ENCODE measurements around the gene ADCY4. TPM values are rescaled to one million over a fixed set of nuclear protein-coding genes. Genes with fewer than 3 reads are reported as not detected.

Gene ADCY4
- total and polyA plus RNA-seq, 4 donors, result 3.5 to 16.0 (median 10.5) TPM

GRCh38 chr14:24342889-24343288, 8.0 kb upstream of the ADCY4 start:
- no peak overlapping the region for H3K4me3 ChIP-seq (ENCODE audit: low read depth, low read length)
- DNase-seq (ENCODE audit: low read depth in 4 of 6, low spot score in 6 of 6), result no peak
- 73% methylated on average over 2 of the region's 4 CpGs for WGBS (ENCODE audit: insufficient coverage)
- no peaks in the 10 kb centered on the region for H3K9me3 ChIP-seq (ENCODE audit: control insufficient read depth, insufficient read depth, low read length)
- H3K36me3 ChIP-seq (ENCODE audit: control insufficient read depth, insufficient read depth, low read length), result no peaks in the 10 kb centered on the region
- no peak overlapping the region for H3K27ac ChIP-seq (ENCODE audit: low read depth, low read length)
- H3K27me3 ChIP-seq (ENCODE audit: control insufficient read depth, insufficient read depth, low read length), result peaks cover 43% of the 10 kb centered on the region
- H3K4me1 ChIP-seq (ENCODE audit: control insufficient read depth, insufficient read depth, low read length), result peaks cover 14% of the 10 kb centered on the region

- H3K27me3 ChIP-seq (ENCODE audit: control insufficient read depth, insufficient read depth, low read length), result peaks cover 62% of the 10 kb centered on the region
- peaks cover 17% of the 10 kb centered on the region for H3K4me1 ChIP-seq (ENCODE audit: control insufficient read depth, insufficient read depth, low read length)
- H3K9me3 ChIP-seq (ENCODE audit: control insufficient read depth, insufficient read depth, low read length), result no peaks in the 10 kb centered on the region
- no peak for DNase-seq (ENCODE audit: low read depth in 4 of 6, low spot score in 6 of 6)
- WGBS (ENCODE audit: insufficient coverage), result no CpG with 5 or more reads among the region's 1 CpG
- no peak overlapping the region for H3K27ac ChIP-seq (ENCODE audit: low read depth, low read length)
- no peaks in the 10 kb centered on the region for H3K36me3 ChIP-seq (ENCODE audit: control insufficient read depth, insufficient read depth, low read length)
- H3K4me3 ChIP-seq (ENCODE audit: low read depth, low read length), result no peak overlapping the region
These were observed 5.7 kb upstream of the ADCY4 start for GRCh38 chr14:24340606-24341005.

- H3K27ac ChIP-seq (ENCODE audit: low read depth, low read length), result no peak within 1 kb of the TSS
- no peaks in the 10 kb centered on the region for H3K36me3 ChIP-seq (ENCODE audit: control insufficient read depth, insufficient read depth, low read length)
- WGBS (ENCODE audit: insufficient coverage), result 6% methylated on average over 36 of the region's 51 CpGs
- no peak for DNase-seq (ENCODE audit: low read depth in 4 of 6, low spot score in 6 of 6)
- peaks cover 71% of the 10 kb centered on the region for H3K27me3 ChIP-seq (ENCODE audit: control insufficient read depth, insufficient read depth, low read length)
- peak within 1 kb of the TSS; percentile 22 for H3K4me3 ChIP-seq (ENCODE audit: low read depth, low read length)
- H3K4me1 ChIP-seq (ENCODE audit: control insufficient read depth, insufficient read depth, low read length), result peaks cover 27% of the 10 kb centered on the region
- H3K9me3 ChIP-seq (ENCODE audit: control insufficient read depth, insufficient read depth, low read length), result no peaks in the 10 kb centered on the region
These were observed 4.6 kb upstream of the ADCY4 start, which contains the start of gene RIPK3 for GRCh38 chr14:24339284-24340151. Gene RIPK3, minus strand, starts transcription at chr14:24339991. Its CDS starts 165 bp downstream, at chr14:24339826.

- no peak overlapping the region for H3K4me3 ChIP-seq (ENCODE audit: low read depth, low read length)
- H3K27me3 ChIP-seq (ENCODE audit: control insufficient read depth, insufficient read depth, low read length), result peaks cover 77% of the 10 kb centered on the region
- WGBS (ENCODE audit: insufficient coverage), result 55% methylated on average over 14 of the region's 14 CpGs
- no peak overlapping the region for H3K27ac ChIP-seq (ENCODE audit: low read depth, low read length)
- no peaks in the 10 kb centered on the region for H3K9me3 ChIP-seq (ENCODE audit: control insufficient read depth, insufficient read depth, low read length)
- H3K36me3 ChIP-seq (ENCODE audit: control insufficient read depth, insufficient read depth, low read length), result no peaks in the 10 kb centered on the region
- no peak for DNase-seq (ENCODE audit: low read depth in 4 of 6, low spot score in 6 of 6)
- peaks cover 33% of the 10 kb centered on the region for H3K4me1 ChIP-seq (ENCODE audit: control insufficient read depth, insufficient read depth, low read length)
These were observed 4.0 kb upstream of the ADCY4 start for GRCh38 chr14:24338843-24339242.

GRCh38 chr14:24337824-24338175, 2.9 kb upstream of the ADCY4 start:
- no peak overlapping the region for H3K27ac ChIP-seq (ENCODE audit: low read depth, low read length)
- WGBS (ENCODE audit: insufficient coverage), result 73% methylated on average over 7 of the region's 8 CpGs
- DNase-seq (ENCODE audit: low read depth in 4 of 6, low spot score in 6 of 6), result no peak

GRCh38 chr14:24337144-24337823, 2.4 kb upstream of the ADCY4 start:
- WGBS (ENCODE audit: insufficient coverage), result 79% methylated on average over 5 of the region's 7 CpGs
- Histone ChIP-seq H3K9me3 (ENCODE audit: control insufficient read depth, insufficient read depth, low read length) (no peaks in the 10 kb centered on the region), H3K27me3 (ENCODE audit: control insufficient read depth, insufficient read depth, low read length) (peaks cover 90% of the 10 kb centered on the region), H3K27ac (ENCODE audit: low read depth, low read length) (no peak overlapping the region), H3K4me3 (ENCODE audit: low read depth, low read length) (no peak overlapping the region), H3K4me1 (ENCODE audit: control insufficient read depth, insufficient read depth, low read length) (peaks cover 49% of the 10 kb centered on the region), H3K36me3 (ENCODE audit: control insufficient read depth, insufficient read depth, low read length) (no peaks in the 10 kb centered on the region)
- no peak for DNase-seq (ENCODE audit: low read depth in 4 of 6, low spot score in 6 of 6)

More at GRCh38 chr14:24337824-24338175, 2.9 kb upstream of the ADCY4 start:
- Histone ChIP-seq H3K27me3 (ENCODE audit: control insufficient read depth, insufficient read depth, low read length) (peaks cover 85% of the 10 kb centered on the region), H3K36me3 (ENCODE audit: control insufficient read depth, insufficient read depth, low read length) (no peaks in the 10 kb centered on the region), H3K4me3 (ENCODE audit: low read depth, low read length) (no peak overlapping the region), H3K9me3 (ENCODE audit: control insufficient read depth, insufficient read depth, low read length) (no peaks in the 10 kb centered on the region), H3K4me1 (ENCODE audit: control insufficient read depth, insufficient read depth, low read length) (peaks cover 43% of the 10 kb centered on the region)

DNA sequence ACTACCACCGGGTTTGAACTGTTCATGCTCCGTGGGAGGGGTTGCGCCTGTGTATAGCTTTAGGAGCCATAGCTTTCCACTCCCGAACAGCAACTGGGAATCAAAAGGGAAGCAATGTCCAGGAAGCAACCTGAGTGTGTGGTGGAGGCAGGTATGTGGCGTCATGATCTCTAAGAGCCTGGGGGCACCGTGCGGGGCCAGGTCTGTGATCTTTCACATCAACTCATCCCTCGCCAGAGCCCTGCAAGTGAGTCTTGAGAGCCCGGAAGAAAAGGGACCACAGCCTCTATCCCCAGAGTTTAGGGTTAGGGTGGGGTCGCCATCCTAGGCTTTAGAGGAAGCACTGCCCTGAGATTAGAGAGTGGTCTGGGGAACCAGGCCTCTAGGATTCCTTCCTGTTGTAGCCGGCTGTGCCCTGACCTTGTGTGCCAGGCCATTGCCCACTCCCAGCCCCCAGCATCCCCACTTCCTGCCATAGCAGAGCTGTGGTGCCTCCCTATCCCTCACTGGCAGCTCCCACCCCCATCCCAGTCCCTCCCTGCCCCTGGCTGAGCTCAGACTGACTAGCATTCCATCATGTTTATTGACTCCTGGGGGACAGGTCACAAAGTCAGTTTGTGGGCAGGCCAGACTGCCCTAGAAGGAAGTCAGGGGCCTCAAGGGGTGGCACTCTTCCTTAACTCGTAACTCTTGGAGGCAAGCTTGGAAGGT, 745 bp upstream of the ADCY4 start:
- 53% methylated on average over 10 of the region's 12 CpGs for WGBS (ENCODE audit: insufficient coverage)
- Histone ChIP-seq H3K27me3 (ENCODE audit: control insufficient read depth, insufficient read depth, low read length) (peaks cover 96% of the 10 kb centered on the region), H3K4me1 (ENCODE audit: control insufficient read depth, insufficient read depth, low read length) (peaks cover 56% of the 10 kb centered on the region), H3K4me3 (ENCODE audit: low read depth, low read length) (no peak overlapping the region), H3K27ac (ENCODE audit: low read depth, low read length) (no peak overlapping the region), H3K9me3 (ENCODE audit: control insufficient read depth, insufficient read depth, low read length) (no peaks in the 10 kb centered on the region), H3K36me3 (ENCODE audit: control insufficient read depth, insufficient read depth, low read length) (no peaks in the 10 kb centered on the region)
- no peak for DNase-seq (ENCODE audit: low read depth in 4 of 6, low spot score in 6 of 6)

GRCh38 chr14:24332268-24332993, 2.4 kb downstream of the ADCY4 start:
- Histone ChIP-seq H3K4me1 (ENCODE audit: control insufficient read depth, insufficient read depth, low read length) (peaks cover 42% of the 10 kb centered on the region), H3K27me3 (ENCODE audit: control insufficient read depth, insufficient read depth, low read length) (peaks cover 64% of the 10 kb centered on the region), H3K27ac (ENCODE audit: low read depth, low read length) (no peak overlapping the region), H3K4me3 (ENCODE audit: low read depth, low read length) (peak overlapping the region; percentile 33), H3K36me3 (ENCODE audit: control insufficient read depth, insufficient read depth, low read length) (no peaks in the 10 kb centered on the region), H3K9me3 (ENCODE audit: control insufficient read depth, insufficient read depth, low read length) (no peaks in the 10 kb centered on the region)
- DNase-seq (ENCODE audit: low read depth in 4 of 6, low spot score in 6 of 6), result peak in 3 of 6 donors; percentile 39 to 93 (median 82)
- 3% methylated on average over 56 of the region's 56 CpGs for WGBS (ENCODE audit: insufficient coverage)

DNA sequence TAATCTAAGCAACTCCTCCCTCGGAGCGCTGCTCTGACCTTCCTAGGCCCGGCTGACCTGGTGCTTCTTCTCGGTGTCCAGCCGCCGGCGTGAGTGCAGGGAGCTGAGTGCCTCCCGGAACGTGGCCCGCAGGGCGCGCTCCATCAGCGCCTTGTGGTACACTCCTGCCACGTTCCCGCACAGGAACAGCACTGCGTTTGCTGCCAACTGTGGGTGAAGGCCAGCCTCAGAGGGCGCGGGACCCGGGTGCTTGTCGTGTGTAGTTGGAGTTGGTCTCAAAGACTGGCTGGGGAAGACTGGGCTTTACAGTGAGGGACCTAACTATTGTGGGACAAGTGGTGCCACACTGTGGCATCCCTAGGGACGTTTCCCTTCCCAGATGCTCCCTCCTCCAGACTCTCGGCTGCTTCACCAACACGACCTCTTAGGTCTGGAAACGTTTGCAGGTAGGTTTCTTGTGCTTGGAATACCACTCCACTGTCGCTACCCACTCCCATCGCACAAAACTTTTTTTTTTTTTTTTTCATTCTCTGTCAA, 3.1 kb downstream of the ADCY4 start:
- no peak overlapping the region for H3K27ac ChIP-seq (ENCODE audit: low read depth, low read length)
- H3K4me3 ChIP-seq (ENCODE audit: low read depth, low read length), result no peak overlapping the region
- peaks cover 42% of the 10 kb centered on the region for H3K4me1 ChIP-seq (ENCODE audit: control insufficient read depth, insufficient read depth, low read length)
- DNase-seq (ENCODE audit: low read depth in 4 of 6, low spot score in 6 of 6), result no peak
- no peaks in the 10 kb centered on the region for H3K36me3 ChIP-seq (ENCODE audit: control insufficient read depth, insufficient read depth, low read length)
- 54% methylated on average over 22 of the region's 26 CpGs for whole genome bisulfite sequencing (ENCODE audit: insufficient coverage)
- H3K27me3 ChIP-seq (ENCODE audit: control insufficient read depth, insufficient read depth, low read length), result peaks cover 58% of the 10 kb centered on the region
- no peaks in the 10 kb centered on the region for H3K9me3 ChIP-seq (ENCODE audit: control insufficient read depth, insufficient read depth, low read length)

All from spinal cord (tissue), 10 donors.